K562 (cell line): ENCODE measurements around the gene TXNRD2. TPM values are rescaled to one million over a fixed set of nuclear protein-coding genes. Genes with fewer than 3 reads are reported as not detected.
A peak's percentile ranks its signal among the peaks of the same experiment; 100 is the strongest.

Source experiments
- BHLHE40 ChIP-seq: IDR thresholded peaks from 2 replicates; pipeline ENCODE4 v1.6.1; 2011; ENCODE audit warnings: low read length, improper control_type of control experiment
- CREBBP ChIP-seq: IDR thresholded peaks from one replicate; pipeline ENCODE4 v1.6.1; 2012; ENCODE audit warnings: low read depth, mild to moderate bottlenecking, control low read depth, inconsistent platforms, low read length
- CTCF ChIP-seq, 3 experiments: IDR thresholded peaks in 2 of 3; conservative IDR thresholded peaks in 1 of 3; 2 replicates each; pipeline ENCODE4 v1.5.1; 2011 to 2012; ENCODE audit warnings: low read length in 3 of 3, mild to moderate bottlenecking in 3 of 3, control low read depth in 2 of 3, improper control_type of control experiment in 1 of 3, inconsistent platforms in 1 of 3, low read depth in 1 of 3, mixed read lengths in 1 of 3, moderate library complexity in 1 of 3; ENCODE audit not compliant: insufficient read depth in 2 of 3
- HCFC1 ChIP-seq: IDR thresholded peaks from 2 replicates; pipeline ENCODE4 v1.6.1; 2012; ENCODE audit warnings: low read depth, low read length, improper control_type of control experiment
- MXI1 ChIP-seq: IDR thresholded peaks from 2 replicates; pipeline ENCODE4 v1.6.1; 2011; ENCODE audit warnings: low read depth, mild to moderate bottlenecking, improper control_type of control experiment, low read length
- NFE2L1 ChIP-seq: fragments of 450-650 bp; IDR thresholded peaks from 2 replicates; pipeline ENCODE4 v1.6.1; 2016; ENCODE audit warnings: missing genetic modification characterization, low read depth, mild to moderate bottlenecking, missing compliant biosample characterization, moderate library complexity, borderline replicate concordance
- PML ChIP-seq: IDR thresholded peaks from 2 replicates; pipeline ENCODE4 v1.6.1; 2012; ENCODE audit warnings: low read length, inconsistent platforms
- PPARD ChIP-seq: fragments of 250-450 bp; sonication (Bioruptor Pico); IDR thresholded peaks from 2 replicates; pipeline ENCODE4 v1.8.0; 2022; ENCODE audit warnings: inconsistent platforms, mild to moderate bottlenecking, moderate library complexity
- RAD21 ChIP-seq, 2 experiments: fragments of 250-450 bp in 1 of 2; fragments of 450-650 bp in 1 of 2; sonication (Bioruptor Pico) in 1 of 2; formaldehyde crosslinking in 1 of 2; IDR thresholded peaks in 1 of 2; conservative IDR thresholded peaks in 1 of 2; 2 replicates each; pipeline versions ENCODE4 v1.4.0 to v1.8.0; 2020 to 2022; ENCODE audit warnings: mild to moderate bottlenecking in 2 of 2, moderate library complexity in 1 of 2
- RB1 ChIP-seq: fragments of 450-650 bp; IDR thresholded peaks from 2 replicates; pipeline ENCODE4 v1.6.1; 2017; ENCODE audit warnings: low read depth, mild to moderate bottlenecking
- RFX5 ChIP-seq: IDR thresholded peaks from 2 replicates; pipeline ENCODE4 v1.6.1; 2011; ENCODE audit warnings: low read depth, mild to moderate bottlenecking, improper control_type of control experiment, low read length
- SMAD1 ChIP-seq: fragments of 150-350 bp; IDR thresholded peaks from 2 replicates; pipeline ENCODE4 v1.6.1; 2014; ENCODE audit warnings: low read length, low read depth; ENCODE audit not compliant: partially characterized antibody
- SRSF1 ChIP-seq: fragments of 200-400 bp; formaldehyde crosslinking; IDR thresholded peaks from 2 replicates; pipeline ENCODE4 v1.6.1; 2017; ENCODE audit warnings: mild to moderate bottlenecking, low read depth, low read length, moderate library complexity
- YY1 ChIP-seq, 3 experiments: IDR thresholded peaks; 2 replicates each; pipeline ENCODE4 v1.6.1; 2011; ENCODE audit warnings: low read length in 2 of 3, mild to moderate bottlenecking in 2 of 3, moderate library complexity in 2 of 3, borderline replicate concordance in 1 of 3, control low read depth in 1 of 3, low read depth in 1 of 3; ENCODE audit not compliant: insufficient read depth in 3 of 3, insufficient replicate concordance in 2 of 3, control insufficient read depth in 1 of 3, insufficient read length in 1 of 3; ENCODE audit errors: extremely low read depth in 1 of 3
- ZC3H4 ChIP-seq: sonication (generic); formaldehyde crosslinking; IDR thresholded peaks from 2 replicates; pipeline ENCODE4 v1.9.0; 2021; ENCODE audit warnings: missing genetic modification reagents, borderline replicate concordance
- ZFP30 ChIP-seq: fragments of 250-450 bp; sonication (Bioruptor Pico); IDR thresholded peaks from 2 replicates; pipeline ENCODE4 v1.8.0; 2022; ENCODE audit warnings: moderate library complexity, mild to moderate bottlenecking, inconsistent platforms, borderline replicate concordance
- ZNF75A ChIP-seq: fragments of 450-650 bp; formaldehyde crosslinking; IDR thresholded peaks from 2 replicates; pipeline ENCODE4 v1.4.0; 2020; ENCODE audit warnings: mild to moderate bottlenecking
- polyA plus RNA-seq, 8 experiments: library from polyadenylated mRNA; depleted of rRNA in 4 of 8; stranded (reverse) in 5 of 8; unstranded in 3 of 8; fragments of >200 nt; fragmentation: Nextera tagmentation in 2 of 8; fragmentation: Illumina TruSeq in 1 of 8; extraction: Ambion mirVana in 2 of 8; extraction: Trizol in 1 of 8; gene quantifications; 2 replicates each; pipeline versions ENCODE4 v1.2.1 to v1.2.3, GENCODE V29; 2011 to 2014; ENCODE audit warnings: inconsistent platforms in 1 of 8, missing spikeins in 1 of 8
- total RNA-seq, 7 experiments: library from RNA; depleted of rRNA in 6 of 7; stranded (reverse); fragments of >200 nt in 6 of 7; fragmentation: Illumina TruSeq in 2 of 7; extraction: Trizol in 2 of 7; gene quantifications; 2 replicates each; pipeline versions ENCODE4 v1.2.1 to v1.2.3, GENCODE V29; 2011 to 2021; ENCODE audit warnings: low replicate concordance in 1 of 7
- TF ChIP-seq, protein P1 (sequence below): fragments of 450-650 bp; IDR thresholded peaks from 2 replicates; pipeline ENCODE4 v1.7.0; 2016; ENCODE audit warnings: borderline replicate concordance
- TF ChIP-seq, protein P2 (sequence below): fragments of 450-650 bp; formaldehyde crosslinking; IDR thresholded peaks from 2 replicates; pipeline ENCODE4 v1.4.0; 2020; ENCODE audit warnings: mild to moderate bottlenecking, moderate library complexity

Gene TXNRD2
- total and polyA plus RNA-seq, 9 of the 15 experiments (the other 6 are each of a cell fraction or from before 2014, with no cell fraction given), result 3.3 to 80.2 (median 49.4) TPM

GRCh38 chr22:19970479-19971275 lies 29.1 kb upstream of the TXNRD2 start (continued):
- TF ChIP-seq CTCF (IDR thresholded peaks at IDR 0.05 in 2 of 3, conservative IDR thresholded peaks at IDR 0.05 in 1 of 3; ENCODE audit: insufficient read depth in 2 of 3, low read depth in 1 of 3, low read length in 3 of 3) (peak; percentile 98 to 100 (median 99)), PML (peak; percentile 34; the same call in 1 of the 2 replicates), ZNF75A (no peak), RB1 (peak; percentile 99), RFX5 (no peak), ZFP30 (CRISPR knock-in tag) (no peak), HCFC1 (peak; percentile 62), MXI1 (no peak), ZC3H4 (CRISPR knock-in tag) (no peak), YY1 (IDR thresholded peaks at IDR 0.05; ENCODE audit: borderline replicate concordance in 1 of 3, control insufficient read depth in 1 of 3, extremely low read depth in 1 of 3, insufficient read depth in 3 of 3, insufficient read length in 1 of 3, insufficient replicate concordance in 2 of 3, low read depth in 1 of 3, low read length in 2 of 3) (peak in 2 of 3 experiments; percentile 53 to 73), BHLHE40 (peak; percentile 83), SMAD1 (no peak), RAD21 (CRISPR knock-in tag; conservative IDR thresholded peaks at IDR 0.05 in 1 of 2, IDR thresholded peaks at IDR 0.05 in 1 of 2) (peak; percentile 100), NFE2L1 (tag) (no peak), PPARD (CRISPR knock-in tag) (0 out of 2 replicates have a peak, but pooled peaks have one; percentile 50), SRSF1 (no peak), CREBBP (no peak)
- TF ChIP-seq, protein P1, sequence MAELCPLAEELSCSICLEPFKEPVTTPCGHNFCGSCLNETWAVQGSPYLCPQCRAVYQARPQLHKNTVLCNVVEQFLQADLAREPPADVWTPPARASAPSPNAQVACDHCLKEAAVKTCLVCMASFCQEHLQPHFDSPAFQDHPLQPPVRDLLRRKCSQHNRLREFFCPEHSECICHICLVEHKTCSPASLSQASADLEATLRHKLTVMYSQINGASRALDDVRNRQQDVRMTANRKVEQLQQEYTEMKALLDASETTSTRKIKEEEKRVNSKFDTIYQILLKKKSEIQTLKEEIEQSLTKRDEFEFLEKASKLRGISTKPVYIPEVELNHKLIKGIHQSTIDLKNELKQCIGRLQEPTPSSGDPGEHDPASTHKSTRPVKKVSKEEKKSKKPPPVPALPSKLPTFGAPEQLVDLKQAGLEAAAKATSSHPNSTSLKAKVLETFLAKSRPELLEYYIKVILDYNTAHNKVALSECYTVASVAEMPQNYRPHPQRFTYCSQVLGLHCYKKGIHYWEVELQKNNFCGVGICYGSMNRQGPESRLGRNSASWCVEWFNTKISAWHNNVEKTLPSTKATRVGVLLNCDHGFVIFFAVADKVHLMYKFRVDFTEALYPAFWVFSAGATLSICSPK, result peak; percentile 83; the same call in 1 of the 2 replicates
- TF ChIP-seq, protein P2, sequence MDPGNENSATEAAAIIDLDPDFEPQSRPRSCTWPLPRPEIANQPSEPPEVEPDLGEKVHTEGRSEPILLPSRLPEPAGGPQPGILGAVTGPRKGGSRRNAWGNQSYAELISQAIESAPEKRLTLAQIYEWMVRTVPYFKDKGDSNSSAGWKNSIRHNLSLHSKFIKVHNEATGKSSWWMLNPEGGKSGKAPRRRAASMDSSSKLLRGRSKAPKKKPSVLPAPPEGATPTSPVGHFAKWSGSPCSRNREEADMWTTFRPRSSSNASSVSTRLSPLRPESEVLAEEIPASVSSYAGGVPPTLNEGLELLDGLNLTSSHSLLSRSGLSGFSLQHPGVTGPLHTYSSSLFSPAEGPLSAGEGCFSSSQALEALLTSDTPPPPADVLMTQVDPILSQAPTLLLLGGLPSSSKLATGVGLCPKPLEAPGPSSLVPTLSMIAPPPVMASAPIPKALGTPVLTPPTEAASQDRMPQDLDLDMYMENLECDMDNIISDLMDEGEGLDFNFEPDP (CRISPR knock-in tag), result 0 out of 2 replicates have a peak, but pooled peaks have one; percentile 75
